Transverse colon (tissue), 3 donors: Measurements from ENCODE around the gene SGPP1.

Experiments
- CTCF ChIP-seq, 5 experiments: fragments of 200-600 bp in 3 of 5; fragments of 450-650 bp in 2 of 5; sonication (generic) in 3 of 5; IDR thresholded peaks; 1 replicate in 2 of 5; 2 replicates in 3 of 5; pipeline ENCODE4 v1.5.1; 2016 to 2017; ENCODE audit warnings: antibody characterized with exemption in 5 of 5, inconsistent platforms in 3 of 5, mild to moderate bottlenecking in 2 of 5, moderate library complexity in 1 of 5
- EP300 ChIP-seq: sonication (generic); formaldehyde crosslinking; IDR thresholded peaks from one replicate; pipeline ENCODE4 v1.6.1; 2017; ENCODE audit warnings: antibody characterized with exemption, low read depth

- TF ChIP-seq CTCF (IDR thresholded peaks at IDR 0.05) = peak in 1 of 5 experiments; percentile 11
- no peak for TF ChIP-seq EP300
Measured at GRCh38 chr14:63642229-63642611, 85.6 kb downstream of the SGPP1 start.
